GM23338 (cell line): ENCODE results near the gene WDR49. TPM values are rescaled to one million over a fixed set of nuclear protein-coding genes. Genes with fewer than 3 reads are reported as not detected.

ENCODE experiments used
- ATAC-seq: fragments of 200-7000 bp; cut with Tn5 transposase; 3 replicates; pipeline ENCODE4 v1.9.1; 2020
- DNase-seq: peaks from one replicate; pipeline ENCODE4 v3.0.0-alpha.2; 2015; ENCODE audit warnings: low spot score
- H2AFZ ChIP-seq: fragments of 200-600 bp; sonication (generic); 2 replicates; pipeline ENCODE4 v1.8.0; 2016; ENCODE audit warnings: antibody characterized with exemption, mild to moderate bottlenecking, moderate library complexity
- H3F3A ChIP-seq: fragments of 200-600 bp; sonication (generic); replicated peaks from 2 replicates; pipeline ENCODE4 v1.8.0; 2017; ENCODE audit warnings: antibody characterized with exemption, mixed run types, low read depth
- H3K27ac ChIP-seq: fragments of 200-600 bp; sonication (generic); 2 replicates; pipeline ENCODE4 v1.6.1; 2016; ENCODE audit warnings: low read depth
- H3K27me3 ChIP-seq: fragments of 200-600 bp; sonication (generic); 2 replicates; pipeline ENCODE4 v1.8.0; 2016; ENCODE audit warnings: mild to moderate bottlenecking, mixed run types, moderate library complexity; ENCODE audit not compliant: insufficient read depth
- H3K36me3 ChIP-seq: fragments of 200-600 bp; sonication (generic); 2 replicates; pipeline ENCODE4 v1.8.0; 2016; ENCODE audit warnings: mild to moderate bottlenecking; ENCODE audit not compliant: insufficient read depth
- H3K4me1 ChIP-seq: fragments of 200-600 bp; sonication (generic); 2 replicates; pipeline ENCODE4 v1.8.0; 2016; ENCODE audit warnings: mild to moderate bottlenecking, moderate library complexity; ENCODE audit not compliant: insufficient read depth
- H3K4me2 ChIP-seq: fragments of 200-600 bp; sonication (generic); 2 replicates; pipeline ENCODE4 v1.7.1; 2017; ENCODE audit warnings: mixed run types
- H3K4me3 ChIP-seq: fragments of 200-600 bp; sonication (generic); 2 replicates; pipeline ENCODE4 v1.6.1; 2016; ENCODE audit warnings: mixed run types
- H3K79me2 ChIP-seq: fragments of 200-600 bp; sonication (generic); replicated peaks from 2 replicates; pipeline ENCODE4 v1.8.0; 2017; ENCODE audit warnings: mild to moderate bottlenecking; ENCODE audit not compliant: insufficient read depth
- H3K9me2 ChIP-seq: fragments of 200-600 bp; sonication (generic); 2 replicates; pipeline ENCODE4 v1.8.0; 2017; ENCODE audit not compliant: insufficient read depth
- H4K20me1 ChIP-seq: fragments of 200-600 bp; sonication (generic); replicated peaks from 2 replicates; pipeline ENCODE4 v1.8.0; 2017; ENCODE audit warnings: mild to moderate bottlenecking; ENCODE audit not compliant: insufficient read depth
- H3K27ac Mint-ChIP-seq: 2 replicates; pipeline ENCODE4 v1.8.0; 2020; ENCODE audit warnings: inconsistent platforms, mild to moderate bottlenecking, moderate library complexity, mixed read lengths
- H3K27me3 Mint-ChIP-seq: 3 replicates; pipeline ENCODE4 v1.8.0; 2022; ENCODE audit warnings: low read depth, mild to moderate bottlenecking, moderate library complexity, mixed read lengths, inconsistent platforms; ENCODE audit not compliant: insufficient read depth, poor library complexity
- H3K36me3 Mint-ChIP-seq: 3 replicates; pipeline ENCODE4 v1.8.0; 2021; ENCODE audit warnings: low read depth, mild to moderate bottlenecking, inconsistent platforms, moderate library complexity, mixed read lengths
- H3K4me1 Mint-ChIP-seq: 3 replicates; pipeline ENCODE4 v1.8.0; 2020; ENCODE audit warnings: mild to moderate bottlenecking, inconsistent platforms, mixed read lengths
- H3K4me3 Mint-ChIP-seq: 3 replicates; pipeline ENCODE4 v1.8.0; 2021; ENCODE audit warnings: moderate library complexity, mild to moderate bottlenecking, inconsistent platforms, mixed read lengths
- H3K9me3 Mint-ChIP-seq: 3 replicates; pipeline ENCODE4 v1.8.0; 2020; ENCODE audit warnings: moderate library complexity, mild to moderate bottlenecking, inconsistent platforms, mixed read lengths
- CREB1 ChIP-seq: fragments of 250-450 bp; sonication (Bioruptor Pico); IDR thresholded peaks from 2 replicates; pipeline ENCODE4 v1.5.0; 2020; ENCODE audit warnings: low read depth, mild to moderate bottlenecking, moderate library complexity
- EZH2 ChIP-seq: fragments of 200-600 bp; sonication (generic); IDR thresholded peaks from one replicate; pipeline ENCODE4 v1.8.0; 2017; ENCODE audit warnings: antibody characterized with exemption, mild to moderate bottlenecking, low read depth; ENCODE audit not compliant: unreplicated experiment
- EZH2phosphoT487 ChIP-seq: fragments of 200-600 bp; sonication (generic); IDR thresholded peaks from one replicate; pipeline ENCODE4 v1.8.1; 2018; ENCODE audit warnings: antibody characterized with exemption; ENCODE audit not compliant: unreplicated experiment
- JUNB ChIP-seq: IDR thresholded peaks from one replicate; pipeline ENCODE4 v1.6.1; 2016; ENCODE audit warnings: antibody characterized with exemption; ENCODE audit not compliant: unreplicated experiment
- NANOG ChIP-seq: IDR thresholded peaks from 2 replicates; pipeline ENCODE4 v1.6.1; 2016; ENCODE audit warnings: antibody characterized with exemption, borderline replicate concordance
- POLR2AphosphoS5 ChIP-seq: IDR thresholded peaks from 2 replicates; pipeline ENCODE4 v1.6.1; 2016; ENCODE audit warnings: antibody characterized with exemption, low read depth
- ZNF331 ChIP-seq: fragments of 250-450 bp; sonication (Bioruptor Pico); IDR thresholded peaks from 2 replicates; pipeline ENCODE4 v1.5.0; 2020; ENCODE audit warnings: low read depth, mild to moderate bottlenecking, moderate library complexity
- polyA plus RNA-seq: library from polyadenylated mRNA; unstranded; fragments of >200 nt; fragmentation: Nextera tagmentation; extraction: Ambion mirVana; gene quantifications from 2 replicates; pipeline ENCODE4 v1.2.1, GENCODE V29; 2016
- total RNA-seq: library from RNA; depleted of rRNA; stranded (reverse); fragments of >200 nt; shearing (Covaris generic); gene quantifications from 2 replicates; pipeline ENCODE4 v1.2.3, GENCODE V29; 2014
- TF ChIP-seq, protein P1 (sequence below): fragments of 250-450 bp; sonication (Bioruptor Pico); IDR thresholded peaks from 2 replicates; pipeline ENCODE4 v1.5.0; 2020; ENCODE audit warnings: mild to moderate bottlenecking, moderate library complexity
- TF ChIP-seq, protein P2 (sequence below): IDR thresholded peaks from 2 replicates; pipeline ENCODE4 v1.6.1; 2016; ENCODE audit warnings: antibody characterized with exemption

WDR49 gene
- total and polyA plus RNA-seq, 2 experiments from 2014 or later: 1.4 to 1.9 TPM

DNA sequence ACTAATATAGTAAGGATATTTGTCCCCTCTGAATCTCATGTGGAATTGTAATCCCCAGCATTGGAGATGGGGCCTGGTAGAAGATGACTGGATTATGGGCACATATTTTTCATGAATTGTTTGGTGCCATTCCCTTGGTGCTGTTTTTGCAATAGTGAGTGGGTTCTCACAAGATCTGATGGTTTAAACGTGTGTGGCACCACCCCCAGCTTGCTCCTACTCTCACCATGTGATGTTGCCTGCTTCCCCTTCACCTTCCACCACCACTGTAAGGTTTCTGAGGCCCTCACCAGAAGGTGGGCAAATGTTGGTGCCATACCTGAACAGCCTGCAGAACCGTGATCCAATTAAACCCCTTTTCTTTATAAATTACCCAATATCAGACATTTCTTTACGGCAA lies 151.8 kb downstream of the WDR49 start (continued):
- TF ChIP-seq, protein P1, sequence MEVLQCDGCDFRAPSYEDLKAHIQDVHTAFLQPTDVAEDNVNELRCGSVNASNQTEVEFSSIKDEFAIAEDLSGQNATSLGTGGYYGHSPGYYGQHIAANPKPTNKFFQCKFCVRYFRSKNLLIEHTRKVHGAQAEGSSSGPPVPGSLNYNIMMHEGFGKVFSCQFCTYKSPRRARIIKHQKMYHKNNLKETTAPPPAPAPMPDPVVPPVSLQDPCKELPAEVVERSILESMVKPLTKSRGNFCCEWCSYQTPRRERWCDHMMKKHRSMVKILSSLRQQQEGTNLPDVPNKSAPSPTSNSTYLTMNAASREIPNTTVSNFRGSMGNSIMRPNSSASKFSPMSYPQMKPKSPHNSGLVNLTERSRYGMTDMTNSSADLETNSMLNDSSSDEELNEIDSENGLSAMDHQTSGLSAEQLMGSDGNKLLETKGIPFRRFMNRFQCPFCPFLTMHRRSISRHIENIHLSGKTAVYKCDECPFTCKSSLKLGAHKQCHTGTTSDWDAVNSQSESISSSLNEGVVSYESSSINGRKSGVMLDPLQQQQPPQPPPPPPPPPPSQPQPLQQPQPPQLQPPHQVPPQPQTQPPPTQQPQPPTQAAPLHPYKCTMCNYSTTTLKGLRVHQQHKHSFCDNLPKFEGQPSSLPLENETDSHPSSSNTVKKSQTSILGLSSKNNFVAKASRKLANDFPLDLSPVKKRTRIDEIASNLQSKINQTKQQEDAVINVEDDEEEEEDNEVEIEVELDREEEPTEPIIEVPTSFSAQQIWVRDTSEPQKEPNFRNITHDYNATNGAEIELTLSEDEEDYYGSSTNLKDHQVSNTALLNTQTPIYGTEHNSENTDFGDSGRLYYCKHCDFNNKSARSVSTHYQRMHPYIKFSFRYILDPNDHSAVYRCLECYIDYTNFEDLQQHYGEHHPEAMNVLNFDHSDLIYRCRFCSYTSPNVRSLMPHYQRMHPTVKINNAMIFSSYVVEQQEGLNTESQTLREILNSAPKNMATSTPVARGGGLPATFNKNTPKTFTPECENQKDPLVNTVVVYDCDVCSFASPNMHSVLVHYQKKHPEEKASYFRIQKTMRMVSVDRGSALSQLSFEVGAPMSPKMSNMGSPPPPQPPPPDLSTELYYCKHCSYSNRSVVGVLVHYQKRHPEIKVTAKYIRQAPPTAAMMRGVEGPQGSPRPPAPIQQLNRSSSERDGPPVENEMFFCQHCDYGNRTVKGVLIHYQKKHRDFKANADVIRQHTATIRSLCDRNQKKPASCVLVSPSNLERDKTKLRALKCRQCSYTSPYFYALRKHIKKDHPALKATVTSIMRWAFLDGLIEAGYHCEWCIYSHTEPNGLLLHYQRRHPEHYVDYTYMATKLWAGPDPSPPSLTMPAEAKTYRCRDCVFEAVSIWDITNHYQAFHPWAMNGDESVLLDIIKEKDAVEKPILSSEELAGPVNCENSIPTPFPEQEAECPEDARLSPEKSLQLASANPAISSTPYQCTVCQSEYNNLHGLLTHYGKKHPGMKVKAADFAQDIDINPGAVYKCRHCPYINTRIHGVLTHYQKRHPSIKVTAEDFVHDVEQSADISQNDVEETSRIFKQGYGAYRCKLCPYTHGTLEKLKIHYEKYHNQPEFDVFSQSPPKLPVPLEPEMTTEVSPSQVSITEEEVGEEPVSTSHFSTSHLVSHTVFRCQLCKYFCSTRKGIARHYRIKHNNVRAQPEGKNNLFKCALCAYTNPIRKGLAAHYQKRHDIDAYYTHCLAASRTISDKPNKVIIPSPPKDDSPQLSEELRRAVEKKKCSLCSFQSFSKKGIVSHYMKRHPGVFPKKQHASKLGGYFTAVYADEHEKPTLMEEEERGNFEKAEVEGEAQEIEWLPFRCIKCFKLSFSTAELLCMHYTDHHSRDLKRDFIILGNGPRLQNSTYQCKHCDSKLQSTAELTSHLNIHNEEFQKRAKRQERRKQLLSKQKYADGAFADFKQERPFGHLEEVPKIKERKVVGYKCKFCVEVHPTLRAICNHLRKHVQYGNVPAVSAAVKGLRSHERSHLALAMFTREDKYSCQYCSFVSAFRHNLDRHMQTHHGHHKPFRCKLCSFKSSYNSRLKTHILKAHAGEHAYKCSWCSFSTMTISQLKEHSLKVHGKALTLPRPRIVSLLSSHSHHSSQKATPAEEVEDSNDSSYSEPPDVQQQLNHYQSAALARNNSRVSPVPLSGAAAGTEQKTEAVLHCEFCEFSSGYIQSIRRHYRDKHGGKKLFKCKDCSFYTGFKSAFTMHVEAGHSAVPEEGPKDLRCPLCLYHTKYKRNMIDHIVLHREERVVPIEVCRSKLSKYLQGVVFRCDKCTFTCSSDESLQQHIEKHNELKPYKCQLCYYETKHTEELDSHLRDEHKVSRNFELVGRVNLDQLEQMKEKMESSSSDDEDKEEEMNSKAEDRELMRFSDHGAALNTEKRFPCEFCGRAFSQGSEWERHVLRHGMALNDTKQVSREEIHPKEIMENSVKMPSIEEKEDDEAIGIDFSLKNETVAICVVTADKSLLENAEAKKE (CRISPR knock-in tag): no peak

DNA sequence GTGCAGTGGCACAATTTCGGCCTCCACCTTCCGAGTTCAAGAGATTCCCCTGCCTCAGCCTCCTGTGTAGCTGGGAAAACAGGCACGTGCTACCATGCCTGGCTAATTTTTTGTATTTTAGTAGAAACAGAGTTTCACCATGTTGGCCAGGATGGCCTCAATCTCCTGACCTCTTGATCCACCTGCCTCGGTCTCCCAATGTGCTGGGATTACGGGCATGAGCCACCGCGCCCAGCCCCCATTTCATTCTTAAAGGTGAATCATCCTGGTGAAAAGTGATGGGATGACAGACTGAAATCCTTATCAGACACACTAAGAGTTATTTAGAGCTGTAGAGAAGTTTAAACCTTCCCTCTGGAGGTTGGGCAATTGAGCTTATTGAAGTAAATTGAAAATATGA lies 155.8 kb downstream of the WDR49 start:
- Mint-ChIP-seq H3K9me3 (no peaks in the 10 kb centered on the region), H3K4me3 (no peak overlapping the region), H3K27me3 (no peaks in the 10 kb centered on the region), H3K36me3 (no peaks in the 10 kb centered on the region), H3K4me1 (peaks cover 6% of the 10 kb centered on the region; the same call in 2 of the 3 replicates), H3K27ac (no peak overlapping the region)
- Histone ChIP-seq H3F3A (no peaks in the 10 kb centered on the region), H3K27ac (no peak overlapping the region), H3K36me3 (no peaks in the 10 kb centered on the region), H3K4me2 (no peak overlapping the region), H3K9me2 (no peaks in the 10 kb centered on the region), H2AFZ (no peak overlapping the region), H3K27me3 (no peaks in the 10 kb centered on the region), H3K4me1 (no peaks in the 10 kb centered on the region), H3K4me3 (no peak overlapping the region), H4K20me1 (no peaks in the 10 kb centered on the region), H3K79me2 (no peaks in the 10 kb centered on the region)
- DNase-seq (no peak), ATAC-seq (no peak)
- no peak for TF ChIP-seq EZH2phosphoT487
- TF ChIP-seq EZH2: no peak
- TF ChIP-seq, protein P1 (CRISPR knock-in tag): no peak
- TF ChIP-seq, protein P2, sequence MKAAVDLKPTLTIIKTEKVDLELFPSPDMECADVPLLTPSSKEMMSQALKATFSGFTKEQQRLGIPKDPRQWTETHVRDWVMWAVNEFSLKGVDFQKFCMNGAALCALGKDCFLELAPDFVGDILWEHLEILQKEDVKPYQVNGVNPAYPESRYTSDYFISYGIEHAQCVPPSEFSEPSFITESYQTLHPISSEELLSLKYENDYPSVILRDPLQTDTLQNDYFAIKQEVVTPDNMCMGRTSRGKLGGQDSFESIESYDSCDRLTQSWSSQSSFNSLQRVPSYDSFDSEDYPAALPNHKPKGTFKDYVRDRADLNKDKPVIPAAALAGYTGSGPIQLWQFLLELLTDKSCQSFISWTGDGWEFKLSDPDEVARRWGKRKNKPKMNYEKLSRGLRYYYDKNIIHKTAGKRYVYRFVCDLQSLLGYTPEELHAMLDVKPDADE: no peak
- TF ChIP-seq ZNF331 (CRISPR knock-in tag): no peak
- TF ChIP-seq JUNB: no peak
- no peak for TF ChIP-seq POLR2AphosphoS5
- TF ChIP-seq NANOG: no peak
- no peak for TF ChIP-seq CREB1 (CRISPR knock-in tag)
